Natural killer cell (primary cell): ENCODE data around the gene RASGRF2. TPM values are rescaled to one million over a fixed set of nuclear protein-coding genes. Genes with fewer than 3 reads are reported as not detected.

Experiments
- ATAC-seq, 3 donors: fragments of 150-1000 bp in 2 of 3; fragments of 200-7000 bp in 1 of 3; cut with Tn5 transposase; 1 replicate in 1 of 3; 2 replicates in 2 of 3; pipeline ENCODE4 v1.10.0; 2021; ENCODE audit warnings: mild to moderate bottlenecking in 2 of 3, moderate library complexity in 2 of 3
- DNase-seq, 2 donors: peaks; one replicate each; pipeline versions ENCODE4 v3.0.0 to v3.0.0-alpha.2; 2013 to 2021; ENCODE audit warnings: mixed read lengths in 1 of 2
- H3K27ac ChIP-seq: one replicate; pipeline ENCODE4 v1.5.1; 2013; ENCODE audit warnings: mild to moderate bottlenecking, low read length
- H3K27me3 ChIP-seq: one replicate; pipeline ENCODE4 v1.6.1; 2013; ENCODE audit warnings: low read length; ENCODE audit not compliant: control insufficient read depth, insufficient read depth
- H3K36me3 ChIP-seq: one replicate; pipeline ENCODE4 v1.6.1; 2013; ENCODE audit warnings: low read length; ENCODE audit not compliant: control insufficient read depth, insufficient read depth
- H3K4me1 ChIP-seq: one replicate; pipeline ENCODE4 v1.6.1; 2013; ENCODE audit warnings: low read length; ENCODE audit not compliant: control insufficient read depth, insufficient read depth
- H3K4me3 ChIP-seq: one replicate; pipeline ENCODE4 v1.5.1; 2013; ENCODE audit warnings: low read length
- H3K9me3 ChIP-seq: one replicate; pipeline ENCODE4 v1.6.1; 2013; ENCODE audit warnings: low read length; ENCODE audit not compliant: control insufficient read depth, insufficient read depth
- H3K27ac Mint-ChIP-seq, 2 donors: one replicate each; pipeline ENCODE4 v1.8.0; 2022; ENCODE audit warnings: mild to moderate bottlenecking in 2 of 2, mixed read lengths in 2 of 2, moderate library complexity in 1 of 2
- H3K27me3 Mint-ChIP-seq, 2 donors: one replicate each; pipeline ENCODE4 v1.8.0; 2022; ENCODE audit warnings: low read depth in 2 of 2, mixed read lengths in 2 of 2
- H3K36me3 Mint-ChIP-seq: one replicate; pipeline ENCODE4 v1.8.0; 2022; ENCODE audit warnings: mixed read lengths
- H3K4me1 Mint-ChIP-seq, 2 donors: one replicate each; pipeline ENCODE4 v1.8.0; 2022; ENCODE audit warnings: mixed read lengths in 2 of 2
- H3K4me3 Mint-ChIP-seq: one replicate; pipeline ENCODE4 v1.8.0; 2022; ENCODE audit warnings: mild to moderate bottlenecking, moderate library complexity, mixed read lengths
- H3K9me3 Mint-ChIP-seq, 2 donors: one replicate each; pipeline ENCODE4 v1.8.0; 2022; ENCODE audit warnings: mixed read lengths in 2 of 2
- CTCF ChIP-seq: fragments of 200-600 bp; IDR thresholded peaks from one replicate; pipeline ENCODE4 v1.8.0; 2022; ENCODE audit warnings: antibody characterized with exemption
- WGBS: methylation state at CpG from one replicate; pipeline ENCODE4 v1.1.7; 2013; ENCODE audit warnings: missing lambda C conversion rate; ENCODE audit not compliant: insufficient coverage; 5-methylcytosine and 5-hydroxymethylcytosine counted together
- intact Hi-C: fragments of 100-400 bp; cut with micrococcal nuclease; formaldehyde crosslinking; loops from one replicate; pipeline ENCODE4 v1.14.2; 2022
- total RNA-seq, 4 donors: library from RNA; stranded (reverse); fragments of 120-200 nt in 1 of 4; gene quantifications; one replicate each; pipeline versions ENCODE4 v1.2.3 to v1.2.4, GENCODE V29; 2013 to 2022

The RASGRF2 gene
- total RNA-seq, 3 donors from 2014 or later (not counting 1 experiment from before 2014, with no cell fraction given), result 5.6 to 10.1 (median 6.1) TPM

- H3K36me3 Mint-ChIP-seq, result no peaks in the 10 kb centered on the region
- Histone ChIP-seq H3K9me3 (no peaks in the 10 kb centered on the region), H3K36me3 (no peaks in the 10 kb centered on the region), H3K4me1 (no peaks in the 10 kb centered on the region), H3K4me3 (no peak overlapping the region), H3K27ac (no peak overlapping the region), H3K27me3 (no peaks in the 10 kb centered on the region)
- DNase-seq (no peak), ATAC-seq (no peak)
- peaks cover 0 to 2% of the 10 kb centered on the region in 2 donors for H3K27me3 Mint-ChIP-seq
- 81% methylated on average over 5 of the region's 5 CpGs for WGBS
- no peaks in the 10 kb centered on the region for H3K9me3 Mint-ChIP-seq
- H3K4me1 Mint-ChIP-seq, result no peaks in the 10 kb centered on the region
- intact Hi-C loops, result no loop called here
- no peak overlapping the region for H3K27ac Mint-ChIP-seq
- no peak overlapping the region for H3K4me3 Mint-ChIP-seq
- no peak for TF ChIP-seq CTCF
Measured at GRCh38 chr5:81209386-81209785, 249.2 kb downstream of the RASGRF2 start.

- Mint-ChIP-seq H3K4me1 (no peaks in the 10 kb centered on the region), H3K27me3 (peaks cover 0 to 2% of the 10 kb centered on the region in 2 donors), H3K27ac (no peak overlapping the region), H3K36me3 (no peaks in the 10 kb centered on the region), H3K4me3 (no peak overlapping the region), H3K9me3 (no peaks in the 10 kb centered on the region)
- WGBS, result 90% methylated on average over 11 of the region's 11 CpGs
- no peaks in the 10 kb centered on the region for H3K36me3 ChIP-seq
- DNase-seq (no peak), ATAC-seq (no peak)
- H3K4me1 ChIP-seq, result no peaks in the 10 kb centered on the region
- H3K27ac ChIP-seq, result no peak overlapping the region
- no peak for TF ChIP-seq CTCF
- intact Hi-C loops, result no loop called here
- no peaks in the 10 kb centered on the region for H3K9me3 ChIP-seq
- no peak overlapping the region for H3K4me3 ChIP-seq
- H3K27me3 ChIP-seq, result no peaks in the 10 kb centered on the region
Measured at GRCh38 chr5:81209869-81210493, 249.8 kb downstream of the RASGRF2 start.

- Mint-ChIP-seq H3K27me3 (no peaks in the 10 kb centered on the region), H3K4me1 (no peaks in the 10 kb centered on the region), H3K27ac (no peak overlapping the region), H3K36me3 (no peaks in the 10 kb centered on the region), H3K4me3 (no peak overlapping the region), H3K9me3 (no peaks in the 10 kb centered on the region)
- no peaks in the 10 kb centered on the region for H3K27me3 ChIP-seq
- DNase-seq (peak in 1 of 2 donors; percentile 18), ATAC-seq (no peak)
- no peaks in the 10 kb centered on the region for H3K4me1 ChIP-seq
- no peak for TF ChIP-seq CTCF
- intact Hi-C loops, result no loop called here
- H3K27ac ChIP-seq, result no peak overlapping the region
- WGBS, result 89% methylated on average over 11 of the region's 11 CpGs
- no peak overlapping the region for H3K4me3 ChIP-seq
- no peaks in the 10 kb centered on the region for H3K36me3 ChIP-seq
- no peaks in the 10 kb centered on the region for H3K9me3 ChIP-seq
Measured at GRCh38 chr5:81212211-81212751, 252.1 kb downstream of the RASGRF2 start.

- Mint-ChIP-seq H3K9me3 (no peaks in the 10 kb centered on the region), H3K4me1 (no peaks in the 10 kb centered on the region), H3K4me3 (no peak overlapping the region), H3K27ac (no peak overlapping the region), H3K27me3 (no peaks in the 10 kb centered on the region), H3K36me3 (no peaks in the 10 kb centered on the region)
- no peaks in the 10 kb centered on the region for H3K36me3 ChIP-seq
- ATAC-seq, result no peak
- intact Hi-C loops, result no loop called here
- DNase-seq, result no peak
- H3K4me1 ChIP-seq, result no peaks in the 10 kb centered on the region
- no peaks in the 10 kb centered on the region for H3K27me3 ChIP-seq
- H3K27ac ChIP-seq, result no peak overlapping the region
- no peak for TF ChIP-seq CTCF
- no peak overlapping the region for H3K4me3 ChIP-seq
- WGBS, result 86% methylated on average over 3 of the region's 3 CpGs
- no peaks in the 10 kb centered on the region for H3K9me3 ChIP-seq
Measured at GRCh38 chr5:81213070-81213469, 252.9 kb downstream of the RASGRF2 start.
